Thyroid gland (tissue), 4 donors: ENCODE results near the gene MAP4. TPM values are rescaled to one million over a fixed set of nuclear protein-coding genes. Genes with fewer than 3 reads are reported as not detected.
"Not testable (repeated sequence)": the region's sequence is repeated elsewhere in the genome, so short reads cannot be mapped to it uniquely, and the experiment has no call there.

Experiments
- DNase-seq, 2 donors: peaks; one replicate each; pipeline ENCODE4 v3.0.0-alpha.2; 2019
- H3K27ac ChIP-seq, 3 donors: fragments of 200-600 bp; sonication (generic); 1 replicate in 2 of 3; 2 replicates in 1 of 3; pipeline ENCODE4 v1.5.1; 2016 to 2019; ENCODE audit warnings: mild to moderate bottlenecking in 1 of 3, moderate library complexity in 1 of 3
- H3K27me3 ChIP-seq: fragments of 200-600 bp; sonication (generic); one replicate; pipeline ENCODE4 v1.5.1; 2019
- H3K36me3 ChIP-seq, 2 donors: fragments of 200-600 bp; sonication (generic); one replicate each; pipeline ENCODE4 v1.5.1; 2016 to 2019
- H3K4me1 ChIP-seq, 2 donors: fragments of 200-600 bp; sonication (generic); one replicate each; pipeline ENCODE4 v1.5.1; 2017 to 2019
- H3K4me3 ChIP-seq, 3 donors: fragments of 200-600 bp; sonication (generic); replicated peaks in 1 of 3; 1 replicate in 2 of 3; 2 replicates in 1 of 3; pipeline ENCODE4 v1.5.1; 2016; ENCODE audit warnings: mild to moderate bottlenecking in 1 of 3
- H3K9me3 ChIP-seq: fragments of 200-600 bp; sonication (generic); one replicate; pipeline ENCODE4 v1.5.1; 2017
- POLR2A ChIP-seq, 2 donors: fragments of 450-650 bp; IDR thresholded peaks; one replicate each; pipeline ENCODE4 v1.6.1; 2017; ENCODE audit warnings: antibody characterized with exemption in 2 of 2, mild to moderate bottlenecking in 2 of 2, moderate library complexity in 1 of 2
- WGBS, 2 donors: methylation state at CpG; one replicate each; pipeline ENCODE4 v1.1.5; 2017; 5-methylcytosine and 5-hydroxymethylcytosine counted together
- intact Hi-C: fragments of 100-400 bp; cut with DNase I; formaldehyde crosslinking; loops from one replicate; pipeline ENCODE4 v1.15.1; 2023
- total RNA-seq, 4 donors: library from RNA; depleted of rRNA; stranded (reverse); fragments of >200 nt; gene quantifications; one replicate each; pipeline ENCODE4 v1.2.3, GENCODE V29; 2016
- TF ChIP-seq, protein P1 (sequence below), 6 experiments: fragments of 200-600 bp in 3 of 6; fragments of 450-650 bp in 3 of 6; sonication (generic) in 3 of 6; IDR thresholded peaks; one replicate each; pipeline ENCODE4 v1.5.1; 2016 to 2019; ENCODE audit warnings: antibody characterized with exemption in 6 of 6, mild to moderate bottlenecking in 2 of 6, inconsistent platforms in 1 of 6, moderate library complexity in 1 of 6

Gene MAP4
- total RNA-seq, 4 donors from 2014 or later: 75.5 to 103 (median 88.0) TPM

DNA sequence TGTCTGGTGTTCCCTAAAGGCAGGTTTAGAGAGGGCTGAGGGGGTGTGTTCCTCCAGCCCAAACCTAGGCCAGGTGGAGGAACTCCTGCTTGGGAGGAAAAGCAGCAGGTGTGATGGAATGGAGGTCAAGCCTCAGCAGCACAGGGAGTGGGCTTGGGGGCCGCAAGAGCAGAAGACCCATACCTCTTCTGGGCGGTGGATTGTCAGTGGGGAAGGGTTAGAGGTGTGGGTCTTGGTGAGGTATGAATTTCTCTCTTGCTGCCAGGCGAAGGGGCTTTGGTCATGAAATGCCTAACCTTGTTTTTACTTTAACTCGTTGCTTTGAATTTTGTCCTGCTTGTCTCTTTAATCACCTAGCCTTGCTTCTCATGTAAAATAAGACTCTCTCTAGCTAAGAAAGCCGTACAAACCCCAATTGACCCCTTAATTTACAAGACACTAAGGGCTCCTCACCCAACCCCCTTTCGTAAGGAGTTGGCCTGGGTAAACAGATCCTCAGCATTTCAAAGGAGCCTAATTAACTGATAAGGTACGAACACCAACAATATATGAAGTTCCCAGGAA lies 174.3 kb downstream of the MAP4 start:
- intact Hi-C loops: no loop called here
- no peaks in the 10 kb centered on the region for H3K27me3 ChIP-seq
- peaks cover 40 to 67% of the 10 kb centered on the region in 2 donors for H3K36me3 ChIP-seq
- no peak overlapping the region for H3K4me3 ChIP-seq
- DNase-seq: no peak
- WGBS, 2 donors: 87 to 91% methylated on average over 7 of the region's 7 CpGs
- H3K4me1 ChIP-seq: no peaks in the 10 kb centered on the region
- no peak overlapping the region for H3K27ac ChIP-seq
- no peaks in the 10 kb centered on the region for H3K9me3 ChIP-seq
- no peak for TF ChIP-seq POLR2A (IDR thresholded peaks at IDR 0.05)
- TF ChIP-seq, protein P1, sequence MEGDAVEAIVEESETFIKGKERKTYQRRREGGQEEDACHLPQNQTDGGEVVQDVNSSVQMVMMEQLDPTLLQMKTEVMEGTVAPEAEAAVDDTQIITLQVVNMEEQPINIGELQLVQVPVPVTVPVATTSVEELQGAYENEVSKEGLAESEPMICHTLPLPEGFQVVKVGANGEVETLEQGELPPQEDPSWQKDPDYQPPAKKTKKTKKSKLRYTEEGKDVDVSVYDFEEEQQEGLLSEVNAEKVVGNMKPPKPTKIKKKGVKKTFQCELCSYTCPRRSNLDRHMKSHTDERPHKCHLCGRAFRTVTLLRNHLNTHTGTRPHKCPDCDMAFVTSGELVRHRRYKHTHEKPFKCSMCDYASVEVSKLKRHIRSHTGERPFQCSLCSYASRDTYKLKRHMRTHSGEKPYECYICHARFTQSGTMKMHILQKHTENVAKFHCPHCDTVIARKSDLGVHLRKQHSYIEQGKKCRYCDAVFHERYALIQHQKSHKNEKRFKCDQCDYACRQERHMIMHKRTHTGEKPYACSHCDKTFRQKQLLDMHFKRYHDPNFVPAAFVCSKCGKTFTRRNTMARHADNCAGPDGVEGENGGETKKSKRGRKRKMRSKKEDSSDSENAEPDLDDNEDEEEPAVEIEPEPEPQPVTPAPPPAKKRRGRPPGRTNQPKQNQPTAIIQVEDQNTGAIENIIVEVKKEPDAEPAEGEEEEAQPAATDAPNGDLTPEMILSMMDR (IDR thresholded peaks at IDR 0.05): no peak

DNA sequence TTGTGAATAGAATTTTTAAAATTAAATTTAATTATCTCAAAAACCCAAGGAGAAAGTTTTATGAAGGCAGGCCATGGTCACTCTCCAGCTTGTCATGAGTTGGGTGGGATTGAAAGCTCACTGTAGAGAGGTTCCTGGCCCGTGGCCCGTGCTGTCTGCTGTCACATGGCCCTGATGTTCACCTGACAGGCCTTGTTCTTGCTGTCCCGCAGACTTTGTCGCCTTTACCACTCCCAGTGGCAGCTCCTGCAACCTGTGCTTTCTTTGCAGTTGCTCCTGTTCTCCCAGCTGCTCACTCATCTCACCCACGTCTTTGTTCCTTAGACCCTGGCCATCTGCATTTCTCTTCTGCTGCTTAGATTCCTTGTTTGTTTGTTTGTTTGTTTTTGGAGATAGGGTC lies 177.7 kb downstream of the MAP4 start:
- no peaks in the 10 kb centered on the region for H3K27me3 ChIP-seq
- H3K27ac ChIP-seq: no peak overlapping the region
- intact Hi-C loops: loop anchor here (5.0 kb wide), 1 partner anchor 154 kb away; no protein-coding TSS in a partner anchor
- H3K4me3 ChIP-seq: no peak overlapping the region
- H3K36me3 ChIP-seq: peaks cover 28 to 60% of the 10 kb centered on the region in 2 donors
- H3K4me1 ChIP-seq: no peaks in the 10 kb centered on the region
- DNase-seq: no peak
- 92 to 94% methylated on average over 5 of the region's 5 CpGs for WGBS, 2 donors
- TF ChIP-seq, protein P1 (IDR thresholded peaks at IDR 0.05): no peak
- TF ChIP-seq POLR2A (IDR thresholded peaks at IDR 0.05): no peak
- no peaks in the 10 kb centered on the region for H3K9me3 ChIP-seq

DNA sequence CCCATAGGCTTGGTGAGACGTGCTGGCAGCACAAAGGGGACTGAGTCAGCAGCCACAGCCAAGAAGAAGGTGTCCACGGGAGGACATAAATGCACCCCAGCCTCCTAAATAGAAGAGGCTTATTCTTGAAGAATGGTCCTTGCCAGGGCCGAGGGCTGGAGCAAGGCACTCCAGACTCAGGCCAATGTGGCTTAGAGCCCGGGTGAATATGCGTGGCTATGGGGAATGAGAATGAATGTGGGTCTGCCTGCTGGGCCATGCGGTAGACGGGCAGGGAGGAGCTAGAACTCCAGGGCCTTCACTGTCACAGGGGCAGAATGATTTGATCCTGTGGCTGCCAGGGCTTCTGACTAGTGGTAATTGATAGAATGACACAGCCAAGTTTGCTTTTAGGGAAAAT lies 179.2 kb downstream of the MAP4 start:
- intact Hi-C loops: loop anchor here (5.0 kb wide), 1 partner anchor 155 kb away; no protein-coding TSS in a partner anchor
- Histone ChIP-seq H3K27ac (no peak overlapping the region), H3K4me3 (no peak overlapping the region), H3K9me3 (no peaks in the 10 kb centered on the region), H3K4me1 (no peaks in the 10 kb centered on the region), H3K27me3 (no peaks in the 10 kb centered on the region), H3K36me3 (peaks cover 28 to 61% of the 10 kb centered on the region in 2 donors)
- TF ChIP-seq POLR2A (IDR thresholded peaks at IDR 0.05): no peak
- TF ChIP-seq, protein P1 (IDR thresholded peaks at IDR 0.05): no peak
- no peak for DNase-seq
- 88 to 89% methylated on average over 7 of the region's 7 CpGs for WGBS, 2 donors

DNA sequence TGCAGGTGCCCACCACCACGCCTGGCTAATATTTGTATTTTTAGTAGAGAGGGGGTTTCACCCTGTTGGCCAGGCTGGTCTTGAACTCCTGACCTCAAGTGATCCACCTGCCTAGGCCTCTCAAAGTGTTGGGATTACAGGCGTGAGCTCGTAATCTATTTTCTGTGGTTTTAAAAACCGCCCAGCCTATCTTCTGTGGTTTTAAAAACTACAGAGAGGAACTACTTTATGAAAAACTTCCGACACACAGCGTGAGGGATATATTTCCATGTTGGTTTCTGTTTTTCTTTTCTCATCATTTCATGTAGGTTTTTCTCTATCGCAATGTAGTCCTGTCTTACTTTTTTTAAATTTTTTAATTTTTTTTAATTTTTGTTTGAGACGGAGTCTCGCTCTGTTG lies 186.7 kb downstream of the MAP4 start:
- H3K27ac ChIP-seq, intact Hi-C loops, H3K4me3 ChIP-seq, DNase-seq, H3K9me3 ChIP-seq, H3K27me3 ChIP-seq: not testable (repeated sequence)
- H3K4me1 ChIP-seq: peaks cover 10 to 18% of the 10 kb centered on the region in 2 donors
- peaks cover 49 to 66% of the 10 kb centered on the region in 2 donors for H3K36me3 ChIP-seq
- WGBS, 2 donors: 91 to 97% methylated on average over 9 of the region's 9 CpGs

DNA sequence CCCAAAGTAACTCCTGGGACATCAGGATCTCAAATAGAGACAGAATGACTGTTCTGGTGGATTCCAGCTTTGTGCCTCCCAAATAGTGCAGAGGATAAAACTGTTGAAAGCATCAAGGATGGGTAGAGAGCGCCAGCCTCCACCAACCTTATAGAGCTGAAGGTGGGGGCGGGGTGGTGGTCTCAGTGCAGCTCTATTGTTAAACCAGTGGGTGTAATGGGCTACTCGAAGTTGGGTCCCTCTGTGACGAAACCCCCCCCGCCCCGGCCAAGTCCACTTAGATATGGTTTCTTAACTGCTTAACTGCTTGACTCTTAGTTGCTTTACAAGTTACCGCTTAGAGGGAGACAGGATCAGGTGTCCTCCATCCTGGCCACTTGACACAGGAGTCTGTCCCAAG lies 190.6 kb downstream of the MAP4 start:
- no peak for TF ChIP-seq POLR2A (IDR thresholded peaks at IDR 0.05)
- TF ChIP-seq, protein P1 (IDR thresholded peaks at IDR 0.05): no peak
- H3K4me1 ChIP-seq: peaks cover 13 to 22% of the 10 kb centered on the region in 2 donors
- H3K27me3 ChIP-seq: no peaks in the 10 kb centered on the region
- DNase-seq: peak in 1 of 2 donors; percentile 46
- H3K36me3 ChIP-seq: peaks cover 25 to 36% of the 10 kb centered on the region in 2 donors
- 12 to 17% methylated on average over 7 of the region's 7 CpGs for WGBS, 2 donors
- no peaks in the 10 kb centered on the region for H3K9me3 ChIP-seq
- intact Hi-C loops: no loop called here
- peak overlapping the region in 2 of 3 donors; percentile 66 to 87 for H3K27ac ChIP-seq
- peak overlapping the region; percentile 67 to 84 (median 82) for H3K4me3 ChIP-seq
